Lower leg skin (tissue), 3 donors: ENCODE measurements around the gene ZDHHC14.

Source experiments
- POLR2A ChIP-seq, 2 donors: fragments of 450-650 bp; IDR thresholded peaks; one replicate each; pipeline ENCODE4 v1.6.1; 2016 to 2017; ENCODE audit warnings: antibody characterized with exemption in 2 of 2, mild to moderate bottlenecking in 1 of 2, moderate library complexity in 1 of 2
- TF ChIP-seq, protein P1 (sequence below), 3 donors: fragments of 450-650 bp; IDR thresholded peaks; one replicate each; pipeline ENCODE4 v1.5.1; 2016; ENCODE audit warnings: antibody characterized with exemption in 3 of 3, mild to moderate bottlenecking in 3 of 3, moderate library complexity in 2 of 3

DNA sequence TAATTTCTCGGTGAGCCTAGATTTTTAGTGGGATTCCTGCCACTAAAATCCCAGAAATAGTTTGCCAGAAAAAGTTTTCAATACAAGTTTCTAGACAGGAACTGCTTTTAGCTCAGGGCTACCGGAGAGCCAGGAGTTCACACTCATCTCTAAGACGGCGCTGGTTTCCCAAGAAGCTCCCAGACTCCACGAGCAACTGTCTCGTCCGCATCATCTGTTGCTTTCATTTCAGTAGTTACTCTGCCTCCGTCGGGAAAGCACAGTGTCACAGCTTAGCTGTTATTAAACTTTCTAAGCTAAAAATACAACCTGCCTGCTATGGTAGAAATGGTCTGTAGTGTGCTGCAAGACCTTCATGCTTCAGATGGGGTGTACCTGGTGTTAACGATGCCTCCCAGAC lies 244.8 kb downstream of the ZDHHC14 start:
- TF ChIP-seq, protein P1, sequence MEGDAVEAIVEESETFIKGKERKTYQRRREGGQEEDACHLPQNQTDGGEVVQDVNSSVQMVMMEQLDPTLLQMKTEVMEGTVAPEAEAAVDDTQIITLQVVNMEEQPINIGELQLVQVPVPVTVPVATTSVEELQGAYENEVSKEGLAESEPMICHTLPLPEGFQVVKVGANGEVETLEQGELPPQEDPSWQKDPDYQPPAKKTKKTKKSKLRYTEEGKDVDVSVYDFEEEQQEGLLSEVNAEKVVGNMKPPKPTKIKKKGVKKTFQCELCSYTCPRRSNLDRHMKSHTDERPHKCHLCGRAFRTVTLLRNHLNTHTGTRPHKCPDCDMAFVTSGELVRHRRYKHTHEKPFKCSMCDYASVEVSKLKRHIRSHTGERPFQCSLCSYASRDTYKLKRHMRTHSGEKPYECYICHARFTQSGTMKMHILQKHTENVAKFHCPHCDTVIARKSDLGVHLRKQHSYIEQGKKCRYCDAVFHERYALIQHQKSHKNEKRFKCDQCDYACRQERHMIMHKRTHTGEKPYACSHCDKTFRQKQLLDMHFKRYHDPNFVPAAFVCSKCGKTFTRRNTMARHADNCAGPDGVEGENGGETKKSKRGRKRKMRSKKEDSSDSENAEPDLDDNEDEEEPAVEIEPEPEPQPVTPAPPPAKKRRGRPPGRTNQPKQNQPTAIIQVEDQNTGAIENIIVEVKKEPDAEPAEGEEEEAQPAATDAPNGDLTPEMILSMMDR (IDR thresholded peaks at IDR 0.05) = no peak
- TF ChIP-seq POLR2A (IDR thresholded peaks at IDR 0.05) = no peak
